Naive thymus-derived CD4-positive, alpha-beta T cell (primary cell): ENCODE data around the gene LIX1L. TPM values are rescaled to one million over a fixed set of nuclear protein-coding genes. Genes with fewer than 3 reads are reported as not detected.
A peak's percentile ranks its signal among the peaks of the same experiment; 100 is the strongest.

ENCODE experiments used
- ATAC-seq: fragments of 150-1000 bp; cut with Tn5 transposase; 2 replicates; pipeline ENCODE4 v1.10.0; 2021; ENCODE audit warnings: mild to moderate bottlenecking, moderate library complexity
- CTCF ChIA-PET: fragments of 350-600 bp; sonication (Branson Sonifier 250); formaldehyde crosslinking; loops from one replicate; lab custom pipeline; 2021; ENCODE audit warnings: antibody characterized with exemption; lab: Charles Lee
- POLR2A ChIA-PET: fragments of 350-600 bp; sonication (Branson Sonifier 250); formaldehyde crosslinking; loops from one replicate; lab custom pipeline; 2021; ENCODE audit warnings: antibody characterized with exemption, inconsistent platforms; lab: Charles Lee
- DNase-seq, 9 donors: peaks; one replicate each; pipeline versions ENCODE4 v3.0.0 to v3.0.0-alpha.2; 2020 to 2022; ENCODE audit warnings: mixed read lengths in 1 of 9
- H3K27ac ChIP-seq: one replicate; pipeline ENCODE4 v1.7.0; 2013; ENCODE audit warnings: mild to moderate bottlenecking, low read depth, low read length, moderate library complexity
- H3K27me3 ChIP-seq, 2 donors: one replicate each; pipeline ENCODE4 v1.7.0; 2013; ENCODE audit warnings: low read length in 2 of 2, mild to moderate bottlenecking in 2 of 2, moderate library complexity in 2 of 2; ENCODE audit not compliant: control insufficient read depth in 2 of 2, insufficient read depth in 2 of 2
- H3K36me3 ChIP-seq, 3 experiments: 1 replicate in 2 of 3; 2 replicates in 1 of 3; pipeline ENCODE4 v1.7.0; 2013; ENCODE audit warnings: low read length in 3 of 3, mild to moderate bottlenecking in 3 of 3, moderate library complexity in 1 of 3; ENCODE audit not compliant: insufficient read depth in 3 of 3, control insufficient read depth in 2 of 3
- H3K4me1 ChIP-seq, 2 donors: one replicate each; pipeline ENCODE4 v1.7.0; 2013; ENCODE audit warnings: low read length in 2 of 2, mild to moderate bottlenecking in 2 of 2, moderate library complexity in 1 of 2; ENCODE audit not compliant: control insufficient read depth in 2 of 2, insufficient read depth in 2 of 2
- H3K4me3 ChIP-seq: 2 replicates; pipeline ENCODE4 v1.7.0; 2013; ENCODE audit warnings: mild to moderate bottlenecking, low read length
- H3K9me3 ChIP-seq, 3 experiments: 1 replicate in 2 of 3; 2 replicates in 1 of 3; pipeline ENCODE4 v1.7.0; 2013; ENCODE audit warnings: low read length in 3 of 3; ENCODE audit not compliant: control insufficient read depth in 2 of 3
- H3K27ac Mint-ChIP-seq, 9 donors: one replicate each; pipeline ENCODE4 v1.8.0; 2020 to 2022; ENCODE audit warnings: mixed read lengths in 9 of 9, mild to moderate bottlenecking in 8 of 9, moderate library complexity in 5 of 9, inconsistent platforms in 2 of 9
- H3K27me3 Mint-ChIP-seq, 5 donors: one replicate each; pipeline ENCODE4 v1.8.0; 2021 to 2022; ENCODE audit warnings: mixed read lengths in 5 of 5, mild to moderate bottlenecking in 1 of 5
- H3K36me3 Mint-ChIP-seq, 5 donors: one replicate each; pipeline ENCODE4 v1.8.0; 2020 to 2022; ENCODE audit warnings: mixed read lengths in 5 of 5, mild to moderate bottlenecking in 3 of 5, inconsistent platforms in 1 of 5
- H3K4me1 Mint-ChIP-seq, 7 donors: one replicate each; pipeline ENCODE4 v1.8.0; 2020 to 2022; ENCODE audit warnings: mixed read lengths in 7 of 7, mild to moderate bottlenecking in 3 of 7, inconsistent platforms in 1 of 7
- H3K4me3 Mint-ChIP-seq, 10 donors: one replicate each; pipeline ENCODE4 v1.8.0; 2020 to 2022; ENCODE audit warnings: mild to moderate bottlenecking in 10 of 10, mixed read lengths in 10 of 10, moderate library complexity in 6 of 10, inconsistent platforms in 2 of 10
- H3K9me3 Mint-ChIP-seq, 11 donors: one replicate each; pipeline ENCODE4 v1.8.0; 2020 to 2022; ENCODE audit warnings: mixed read lengths in 11 of 11, mild to moderate bottlenecking in 4 of 11, inconsistent platforms in 1 of 11, moderate library complexity in 1 of 11
- intact Hi-C, 2 donors: fragments of 100-400 bp; cut with micrococcal nuclease; formaldehyde crosslinking; loops; one replicate each; pipeline ENCODE4 v1.15.1; 2023
- polyA plus RNA-seq, 2 donors: library from polyadenylated mRNA; unstranded; fragments of 300-500 nt; fragmentation: Illumina TruSeq; gene quantifications; one replicate each; pipeline ENCODE4 v1.2.3, GENCODE V29; 2021
- total RNA-seq, 6 experiments: library from RNA in 5 of 6; stranded (reverse) in 5 of 6; gene quantifications; 1 replicate in 5 of 6; 2 replicates in 1 of 6; pipeline ENCODE4 v1.2.3 and lab custom pipeline; 2021 to 2026

Gene LIX1L
- total and polyA plus RNA-seq, 7 experiments from 2014 or later, result 29.3 to 59.2 (median 33.9) TPM

DNA sequence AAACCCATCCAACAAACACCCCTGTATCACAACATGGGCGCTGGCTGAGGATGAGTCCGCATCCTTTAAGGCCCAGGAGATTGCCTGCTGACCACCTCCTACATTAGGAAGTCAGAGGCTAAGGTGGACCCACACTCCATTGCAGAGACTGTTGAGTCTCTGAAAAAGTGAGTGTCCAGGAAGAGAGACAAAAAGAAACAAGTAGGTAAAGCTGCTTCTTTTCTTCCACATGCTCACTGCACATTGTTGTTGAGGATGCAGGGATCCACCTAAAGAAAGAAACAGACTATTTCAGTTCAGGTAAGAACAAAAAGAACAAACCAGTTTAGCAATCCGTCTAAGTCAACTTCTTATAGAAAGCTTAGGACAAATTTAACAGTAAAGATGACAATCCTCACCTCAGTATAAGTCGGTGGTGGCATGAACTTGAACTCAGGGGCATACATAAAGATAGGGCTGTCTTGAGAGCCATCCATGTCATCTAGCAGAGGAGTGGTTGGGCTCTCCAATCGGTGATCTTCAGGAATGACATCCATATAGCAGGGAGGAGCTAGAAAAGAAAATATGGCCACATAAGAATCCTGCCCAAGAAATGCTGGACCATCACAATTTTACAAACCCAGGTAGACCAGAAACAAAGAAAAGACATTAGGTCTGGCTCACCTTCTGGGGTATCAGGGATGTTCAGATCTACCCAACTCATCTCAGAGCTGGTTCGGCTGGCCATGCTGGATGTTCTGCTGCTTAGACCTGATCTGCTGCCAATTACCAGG, 36.0 kb upstream of the LIX1L start:
- no peaks in the 10 kb centered on the region for H3K9me3 ChIP-seq
- no peaks in the 10 kb centered on the region for H3K27me3 ChIP-seq
- peak overlapping the region; percentile 91 for H3K27ac ChIP-seq
- peaks cover 39 to 71% (median 55%) of the 10 kb centered on the region in 7 donors for H3K4me1 Mint-ChIP-seq
- intact Hi-C loops, result no loop called here
- H3K36me3 ChIP-seq, result peaks cover 36 to 47% (median 37%) of the 10 kb centered on the region in 3 experiments
- DNase-seq (no peak), ATAC-seq (no peak)
- H3K9me3 Mint-ChIP-seq, result peaks cover 0 to 14% (median under 1%) of the 10 kb centered on the region in 11 donors
- peak overlapping the region; percentile 94 to 99 (median 97) for H3K27ac Mint-ChIP-seq
- peak overlapping the region; percentile 97 for H3K4me3 ChIP-seq
- peaks cover 31 to 52% (median 49%) of the 10 kb centered on the region in 5 donors for H3K36me3 Mint-ChIP-seq
- H3K4me1 ChIP-seq, result peaks cover 22 to 34% of the 10 kb centered on the region in 2 donors
- CTCF ChIA-PET, result interaction anchor here (1.4 to 12.8 kb wide), 5 partner anchors 9 to 21 kb away, joined by 3 to 193 read pairs (median 5); no protein-coding TSS in a partner anchor
- peaks cover 0 to 3% (median 0%) of the 10 kb centered on the region in 5 donors for H3K27me3 Mint-ChIP-seq
- POLR2A ChIA-PET, result interaction anchor here (0.7 to 35.8 kb wide), 10 partner anchors 7 to 145 kb away, joined by 3 to 1779 read pairs (median 16); partner anchors contain the start of genes ANKRD34A, HJV, LIX1L and PEX11B
- peak overlapping the region; percentile 89 to 99 (median 98) for H3K4me3 Mint-ChIP-seq

DNA sequence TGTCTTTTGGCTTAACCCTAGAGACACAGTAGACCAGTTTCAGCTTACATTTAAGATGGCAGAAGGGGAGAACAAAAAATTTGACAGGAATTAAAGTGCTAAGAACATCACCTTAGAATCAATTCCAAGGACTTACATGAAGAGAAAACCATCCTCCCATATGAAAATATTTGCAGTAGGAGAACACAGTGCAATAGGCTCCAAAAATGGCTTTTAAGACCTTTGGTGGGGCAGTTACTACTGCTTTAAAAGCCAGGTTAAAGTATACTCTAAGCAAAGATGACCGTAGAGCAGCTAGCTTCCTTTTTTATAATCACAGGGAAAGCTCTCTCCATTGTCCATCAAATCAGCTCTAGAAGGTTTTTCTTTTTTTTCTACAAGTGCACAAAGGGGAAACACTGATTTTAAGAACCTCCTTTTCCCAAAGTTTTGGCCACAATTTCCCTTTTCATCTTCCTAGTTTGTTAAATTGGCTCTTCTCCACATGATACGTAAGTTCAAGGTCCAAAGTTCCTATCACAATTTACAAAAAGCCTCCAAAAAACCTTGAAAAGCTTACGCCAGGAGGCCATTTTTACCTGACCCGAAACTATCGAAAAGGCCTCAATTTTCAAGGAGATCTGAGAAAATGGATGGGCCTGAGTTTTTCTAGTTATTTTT, 35.3 kb upstream of the LIX1L start:
- no peak for ATAC-seq
- CTCF ChIA-PET, result interaction anchor here (1.4 to 12.8 kb wide), 4 partner anchors 9 to 14 kb away, joined by 3 to 193 read pairs (median 12); no protein-coding TSS in a partner anchor
- H3K4me3 ChIP-seq, result peak overlapping the region; percentile 97
- no peaks in the 10 kb centered on the region for H3K27me3 ChIP-seq
- peaks cover 0 to 3% (median 0%) of the 10 kb centered on the region in 5 donors for H3K27me3 Mint-ChIP-seq
- peaks cover 40 to 68% (median 55%) of the 10 kb centered on the region in 7 donors for H3K4me1 Mint-ChIP-seq
- H3K36me3 Mint-ChIP-seq, result peaks cover 31 to 52% (median 50%) of the 10 kb centered on the region in 5 donors
- H3K27ac Mint-ChIP-seq, result peak overlapping the region; percentile 74 to 99 (median 97)
- H3K36me3 ChIP-seq, result peaks cover 36 to 47% (median 37%) of the 10 kb centered on the region in 3 experiments
- POLR2A ChIA-PET, result interaction anchor here (1.1 to 35.8 kb wide), 7 partner anchors 6 to 134 kb away, joined by 3 to 1779 read pairs (median 61); partner anchors contain the start of genes ANKRD34A, HJV, LIX1L and PEX11B
- no peaks in the 10 kb centered on the region for H3K9me3 ChIP-seq
- no peak for DNase-seq
- peak overlapping the region; percentile 91 for H3K27ac ChIP-seq
- H3K9me3 Mint-ChIP-seq, result peaks cover 0 to 14% (median 2%) of the 10 kb centered on the region in 11 donors
- peaks cover 15 to 34% of the 10 kb centered on the region in 2 donors for H3K4me1 ChIP-seq
- intact Hi-C loops, result no loop called here
- peak overlapping the region; percentile 89 to 99 (median 98) for H3K4me3 Mint-ChIP-seq

DNA sequence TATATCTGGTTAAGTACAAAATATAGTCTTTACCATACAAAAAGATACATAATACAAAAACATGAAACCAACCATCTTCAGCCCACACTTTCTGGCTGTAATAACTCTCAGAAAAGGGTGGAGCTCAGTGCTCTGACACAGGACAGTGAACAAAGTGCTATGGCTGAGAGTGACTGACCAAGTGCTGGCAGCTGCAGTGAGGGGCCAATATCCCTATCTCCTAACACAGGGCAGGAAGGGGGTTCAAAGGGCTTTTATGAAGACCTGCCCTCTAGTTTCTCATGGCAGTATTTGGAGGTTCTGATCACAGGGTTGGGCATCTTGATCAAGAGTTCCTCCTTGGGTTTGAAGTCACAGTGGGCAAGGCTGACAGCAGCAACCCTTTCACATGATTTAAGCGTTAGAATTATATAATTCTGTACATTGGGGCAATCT, 34.7 kb upstream of the LIX1L start:
- POLR2A ChIA-PET, result interaction anchor here (1.1 to 35.8 kb wide), 8 partner anchors 6 to 134 kb away, joined by 3 to 1779 read pairs (median 42); partner anchors contain the start of genes ANKRD34A, HJV, LIX1L and PEX11B
- Histone ChIP-seq H3K36me3 (peaks cover 36 to 47% (median 37%) of the 10 kb centered on the region in 3 experiments), H3K27me3 (no peaks in the 10 kb centered on the region), H3K9me3 (no peaks in the 10 kb centered on the region), H3K4me1 (peaks cover 13 to 40% of the 10 kb centered on the region in 2 donors), H3K27ac (peak overlapping the region; percentile 91), H3K4me3 (peak overlapping the region; percentile 97)
- Mint-ChIP-seq H3K27me3 (peaks cover 0 to 3% (median 0%) of the 10 kb centered on the region in 5 donors), H3K4me3 (peak overlapping the region; percentile 89 to 99 (median 98)), H3K9me3 (peaks cover 0 to 14% (median 2%) of the 10 kb centered on the region in 11 donors), H3K27ac (peak overlapping the region; percentile 65 to 99 (median 94)), H3K4me1 (peaks cover 41 to 66% (median 60%) of the 10 kb centered on the region in 7 donors), H3K36me3 (peaks cover 31 to 52% (median 50%) of the 10 kb centered on the region in 5 donors)
- intact Hi-C loops, result no loop called here
- CTCF ChIA-PET, result interaction anchor here (1.5 to 12.8 kb wide), 3 partner anchors 8 to 14 kb away, joined by 5 to 193 read pairs (median 20); no protein-coding TSS in a partner anchor
- no peak for ATAC-seq
- peak in 1 of 9 donors; percentile 23 for DNase-seq

DNA sequence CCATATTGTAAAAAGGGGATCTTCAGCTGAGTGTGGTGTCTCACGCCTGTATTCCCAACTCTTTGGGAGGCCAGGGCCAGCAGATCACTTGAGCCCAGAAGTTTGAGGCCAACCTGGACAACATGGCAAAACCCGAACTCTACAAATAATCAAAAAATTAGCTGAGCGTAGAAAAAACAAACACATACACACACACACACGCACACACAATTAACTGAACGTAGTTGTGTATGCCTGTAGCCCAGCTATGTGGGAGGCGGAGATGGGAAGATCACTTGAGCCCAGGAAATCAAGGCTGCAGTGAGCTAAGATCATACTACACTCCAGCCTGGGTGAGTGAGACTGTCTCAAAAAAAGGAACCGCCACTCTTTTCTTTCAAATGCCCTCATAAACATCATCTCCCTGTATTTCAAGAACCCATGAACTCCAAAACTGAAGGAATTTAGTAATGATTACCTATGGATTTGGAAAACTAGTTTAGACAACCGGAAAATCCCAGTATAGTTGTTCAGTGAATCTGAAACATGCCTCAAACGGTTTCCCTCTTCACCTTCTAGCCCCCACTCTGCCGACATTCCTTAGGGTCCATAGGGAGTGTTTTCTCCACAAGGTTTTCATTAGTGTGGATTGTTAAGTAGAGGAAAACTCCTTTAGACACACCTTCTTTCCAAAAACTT, 34.1 kb upstream of the LIX1L start:
- Mint-ChIP-seq H3K4me1 (peaks cover 42 to 65% (median 60%) of the 10 kb centered on the region in 7 donors), H3K27me3 (peaks cover 0 to 3% (median 0%) of the 10 kb centered on the region in 5 donors), H3K36me3 (peaks cover 31 to 52% (median 50%) of the 10 kb centered on the region in 5 donors), H3K4me3 (peak overlapping the region; percentile 61 to 99 (median 98)), H3K27ac (peak overlapping the region; percentile 57 to 97 (median 89)), H3K9me3 (peaks cover 0 to 14% (median 2%) of the 10 kb centered on the region in 11 donors)
- Histone ChIP-seq H3K27ac (peak overlapping the region; percentile 91), H3K4me3 (peak overlapping the region; percentile 97), H3K36me3 (peaks cover 36 to 46% (median 37%) of the 10 kb centered on the region in 3 experiments), H3K27me3 (no peaks in the 10 kb centered on the region), H3K9me3 (no peaks in the 10 kb centered on the region), H3K4me1 (peaks cover 13 to 41% of the 10 kb centered on the region in 2 donors)
- ATAC-seq (no peak), DNase-seq (peak in 2 of 9 donors; percentile 32 to 40)
- POLR2A ChIA-PET, result interaction anchor here (1.7 to 35.8 kb wide), 6 partner anchors 5 to 64 kb away, joined by 9 to 1779 read pairs (median 94); partner anchors contain the start of genes ANKRD34A, HJV, LIX1L and POLR3GL
- intact Hi-C loops, result no loop called here
- CTCF ChIA-PET, result interaction anchor here (1.3 to 12.8 kb wide), 2 partner anchors 12 to 16 kb away, joined by 4 to 193 read pairs; no protein-coding TSS in a partner anchor

- Histone ChIP-seq H3K9me3 (no peaks in the 10 kb centered on the region), H3K27me3 (no peaks in the 10 kb centered on the region), H3K4me1 (peaks cover 16 to 52% of the 10 kb centered on the region in 2 donors), H3K4me3 (no peak overlapping the region), H3K36me3 (peaks cover 29 to 31% (median 31%) of the 10 kb centered on the region in 3 experiments), H3K27ac (peak overlapping the region; percentile 32)
- ATAC-seq, result no peak
- Mint-ChIP-seq H3K4me1 (peaks cover 52 to 72% (median 65%) of the 10 kb centered on the region in 7 donors), H3K4me3 (peak overlapping the region in 7 of 10 donors; percentile 30 to 99 (median 89)), H3K9me3 (peaks cover 0 to 10% (median 0%) of the 10 kb centered on the region in 11 donors), H3K27ac (peak overlapping the region; percentile 16 to 97 (median 88)), H3K36me3 (peaks cover 28 to 41% (median 39%) of the 10 kb centered on the region in 5 donors), H3K27me3 (no peaks in the 10 kb centered on the region)
- DNase-seq, result peak in 1 of 9 donors; percentile 8
- CTCF ChIA-PET, result interaction anchor here (0.6 to 12.8 kb wide), 8 partner anchors 8 to 26 kb away, joined by 4 to 193 read pairs (median 4); partner anchors contain the start of genes ANKRD34A and POLR3GL
- POLR2A ChIA-PET, result interaction anchor here (0.9 to 35.8 kb wide), 7 partner anchors 4 to 63 kb away, joined by 4 to 1779 read pairs (median 9); partner anchors contain the start of genes ANKRD34A, HJV, LIX1L and POLR3GL
- intact Hi-C loops, result no loop called here
These were observed 32.5 kb upstream of the LIX1L start for GRCh38 chr1:145990249-145990855.
